Nephron progenitor cell (in vitro differentiated cells): ENCODE results near the gene MCF2L2.

Source experiments
- DNase-seq: peaks from one replicate; pipeline ENCODE4 v3.0.0; 2021
- H3K27ac Mint-ChIP-seq: 2 replicates; pipeline ENCODE4 v1.8.0; 2021; ENCODE audit warnings: mild to moderate bottlenecking, moderate library complexity, mixed read lengths
- H3K27me3 Mint-ChIP-seq: 2 replicates; pipeline ENCODE4 v1.8.0; 2021; ENCODE audit warnings: mild to moderate bottlenecking, low read depth, mixed read lengths; ENCODE audit not compliant: poor library complexity
- H3K36me3 Mint-ChIP-seq: 2 replicates; pipeline ENCODE4 v1.8.0; 2021; ENCODE audit warnings: low read depth, mixed read lengths
- H3K4me1 Mint-ChIP-seq: 2 replicates; pipeline ENCODE4 v1.8.0; 2021; ENCODE audit warnings: mixed read lengths
- H3K4me3 Mint-ChIP-seq: 2 replicates; pipeline ENCODE4 v1.8.0; 2021; ENCODE audit warnings: mild to moderate bottlenecking, moderate library complexity, mixed read lengths
- H3K9me3 Mint-ChIP-seq: 2 replicates; pipeline ENCODE4 v1.8.0; 2021; ENCODE audit warnings: mild to moderate bottlenecking, moderate library complexity, mixed read lengths
- CTCF ChIP-seq: fragments of 200-600 bp; sonication (generic); IDR thresholded peaks from 2 replicates; pipeline ENCODE4 v1.5.0; 2021; ENCODE audit warnings: antibody characterized with exemption

MCF2L2 gene

GRCh38 chr3:183318877-183319276, 109.5 kb downstream of the MCF2L2 start:
- no peaks in the 10 kb centered on the region for H3K36me3 Mint-ChIP-seq
- peaks cover 5% of the 10 kb centered on the region for H3K4me1 Mint-ChIP-seq
- H3K4me3 Mint-ChIP-seq = no peak overlapping the region
- no peaks in the 10 kb centered on the region for H3K9me3 Mint-ChIP-seq
- H3K27me3 Mint-ChIP-seq = peaks cover 4% of the 10 kb centered on the region
- no peak for TF ChIP-seq CTCF
- no peak for DNase-seq
- no peak overlapping the region for H3K27ac Mint-ChIP-seq

- H3K36me3 Mint-ChIP-seq = no peaks in the 10 kb centered on the region
- H3K4me3 Mint-ChIP-seq = no peak overlapping the region
- H3K27ac Mint-ChIP-seq = peak overlapping the region; percentile 3
- peaks cover 7% of the 10 kb centered on the region for H3K4me1 Mint-ChIP-seq
- no peak for DNase-seq
- H3K9me3 Mint-ChIP-seq = no peaks in the 10 kb centered on the region
- TF ChIP-seq CTCF = no peak
- peaks cover 6% of the 10 kb centered on the region for H3K27me3 Mint-ChIP-seq
Observed at GRCh38 chr3:183317886-183318865, 110.2 kb downstream of the MCF2L2 start.

GRCh38 chr3:183317271-183317670, 111.1 kb downstream of the MCF2L2 start:
- H3K27me3 Mint-ChIP-seq = peaks cover 9% of the 10 kb centered on the region
- no peak for TF ChIP-seq CTCF
- no peaks in the 10 kb centered on the region for H3K9me3 Mint-ChIP-seq
- no peaks in the 10 kb centered on the region for H3K36me3 Mint-ChIP-seq
- peak overlapping the region; percentile 3 for H3K27ac Mint-ChIP-seq
- no peak overlapping the region for H3K4me3 Mint-ChIP-seq
- no peak for DNase-seq
- peaks cover 7% of the 10 kb centered on the region for H3K4me1 Mint-ChIP-seq

- Mint-ChIP-seq H3K9me3 (no peaks in the 10 kb centered on the region), H3K36me3 (no peaks in the 10 kb centered on the region), H3K4me1 (peaks cover 7% of the 10 kb centered on the region), H3K27ac (no peak overlapping the region), H3K4me3 (no peak overlapping the region), H3K27me3 (peaks cover 9% of the 10 kb centered on the region)
- no peak for DNase-seq
- no peak for TF ChIP-seq CTCF
Observed at GRCh38 chr3:183315739-183316138, 112.7 kb downstream of the MCF2L2 start.

- no peak for DNase-seq
- H3K9me3 Mint-ChIP-seq = no peaks in the 10 kb centered on the region
- no peak overlapping the region for H3K27ac Mint-ChIP-seq
- peaks cover 4% of the 10 kb centered on the region for H3K36me3 Mint-ChIP-seq
- H3K4me3 Mint-ChIP-seq = no peak overlapping the region
- H3K4me1 Mint-ChIP-seq = peaks cover 7% of the 10 kb centered on the region
- peaks cover 9% of the 10 kb centered on the region for H3K27me3 Mint-ChIP-seq
- no peak for TF ChIP-seq CTCF
Observed at GRCh38 chr3:183313764-183314163, 114.7 kb downstream of the MCF2L2 start.

- DNase-seq = no peak
- Mint-ChIP-seq H3K27ac (no peak overlapping the region), H3K4me3 (no peak overlapping the region), H3K4me1 (peaks cover 7% of the 10 kb centered on the region), H3K36me3 (peaks cover 4% of the 10 kb centered on the region), H3K9me3 (no peaks in the 10 kb centered on the region), H3K27me3 (peaks cover 9% of the 10 kb centered on the region)
- no peak for TF ChIP-seq CTCF
Observed at GRCh38 chr3:183313351-183313750, 115.1 kb downstream of the MCF2L2 start.
